BLaER1 (cell line): ENCODE measurements around the gene TCFL5.

ENCODE experiments used
- H3K27ac ChIP-seq: shearing (Covaris generic); formaldehyde crosslinking; 2 replicates; pipeline ENCODE4 v1.8.1; 2022
- H3K27me3 ChIP-seq: shearing (Covaris generic); formaldehyde crosslinking; 2 replicates; pipeline ENCODE4 v1.8.1; 2022
- H3K36me3 ChIP-seq: shearing (Covaris generic); formaldehyde crosslinking; 2 replicates; pipeline ENCODE4 v1.8.1; 2022
- H3K4me1 ChIP-seq: shearing (Covaris generic); formaldehyde crosslinking; 2 replicates; pipeline ENCODE4 v1.8.1; 2022
- H3K4me2 ChIP-seq: shearing (Covaris generic); formaldehyde crosslinking; 2 replicates; pipeline ENCODE4 v1.8.1; 2022
- H3K4me3 ChIP-seq: shearing (Covaris generic); formaldehyde crosslinking; 2 replicates; pipeline ENCODE4 v1.8.1; 2022
- H3K9ac ChIP-seq: shearing (Covaris generic); formaldehyde crosslinking; 2 replicates; pipeline ENCODE4 v1.8.1; 2022
- H3K9me3 ChIP-seq: shearing (Covaris generic); formaldehyde crosslinking; 2 replicates; pipeline ENCODE4 v1.8.1; 2022
- H4K20me1 ChIP-seq: shearing (Covaris generic); formaldehyde crosslinking; 2 replicates; pipeline ENCODE4 v1.8.1; 2022
- Cebpa-rat ChIP-seq: shearing (Covaris generic); IDR thresholded peaks from 2 replicates; pipeline ENCODE4 v1.8.1; 2022

TCFL5 gene

GRCh38 chr20:62881662-62882395 lies 20.2 kb upstream of the TCFL5 start:
- Histone ChIP-seq H3K4me3 (no peak overlapping the region), H3K9ac (no peak overlapping the region), H3K27me3 (no peaks in the 10 kb centered on the region), H4K20me1 (peaks cover 9% of the 10 kb centered on the region; the same call in 1 of the 2 replicates), H3K36me3 (peaks cover 47% of the 10 kb centered on the region), H3K9me3 (no peaks in the 10 kb centered on the region), H3K4me2 (peak overlapping the region; percentile 46), H3K27ac (peak overlapping the region; percentile 35; the same call in 1 of the 2 replicates), H3K4me1 (peaks cover 74% of the 10 kb centered on the region)
- no peak for TF ChIP-seq Cebpa-rat

DNA sequence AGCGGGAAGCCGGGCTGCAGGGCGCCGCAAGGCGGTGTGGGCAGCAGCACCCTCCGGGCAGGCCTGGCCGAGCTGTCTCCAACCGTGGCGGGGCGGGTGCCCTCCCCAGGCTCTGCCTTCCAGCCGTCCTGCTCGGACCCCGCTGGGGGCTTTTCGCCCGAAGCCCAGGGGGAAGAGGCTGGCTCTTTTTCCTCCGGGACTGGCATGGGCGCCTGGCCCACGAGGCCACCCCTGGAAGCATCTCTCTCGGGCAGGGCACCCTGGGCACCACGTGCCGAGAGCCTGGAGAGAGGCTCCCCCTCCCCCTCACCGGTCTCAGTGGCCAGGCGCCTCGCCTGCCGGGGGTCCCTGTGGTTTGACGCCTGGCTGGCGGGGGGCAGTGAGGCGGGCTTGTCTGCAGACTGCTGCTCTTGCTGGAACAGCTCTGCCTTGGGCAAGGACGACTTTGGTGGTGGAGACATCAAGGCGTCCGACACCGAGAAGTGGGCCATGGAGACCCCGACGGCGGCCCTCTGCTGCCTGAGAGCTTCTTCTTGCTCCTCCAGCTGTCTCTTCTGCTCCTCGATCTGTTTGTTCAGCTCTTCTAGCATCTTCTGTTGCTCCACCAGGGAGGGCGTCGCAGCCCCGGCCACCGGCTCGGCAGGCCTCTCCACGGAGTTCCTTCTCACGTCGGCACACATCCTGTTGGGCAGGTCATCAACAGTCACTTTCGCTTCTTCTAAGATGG lies 19.5 kb upstream of the TCFL5 start:
- no peak overlapping the region for H3K9ac ChIP-seq
- no peaks in the 10 kb centered on the region for H3K27me3 ChIP-seq
- H3K9me3 ChIP-seq = no peaks in the 10 kb centered on the region
- H3K27ac ChIP-seq = peak overlapping the region; percentile 35; the same call in 1 of the 2 replicates
- peaks cover 40% of the 10 kb centered on the region for H3K36me3 ChIP-seq
- peak overlapping the region; percentile 46 for H3K4me2 ChIP-seq
- no peak for TF ChIP-seq Cebpa-rat
- peaks cover 9% of the 10 kb centered on the region; the same call in 1 of the 2 replicates for H4K20me1 ChIP-seq
- peaks cover 74% of the 10 kb centered on the region for H3K4me1 ChIP-seq
- H3K4me3 ChIP-seq = no peak overlapping the region

- Histone ChIP-seq H3K27ac (peak overlapping the region; percentile 35; the same call in 1 of the 2 replicates), H3K9ac (no peak overlapping the region), H3K36me3 (peaks cover 33% of the 10 kb centered on the region), H3K4me3 (no peak overlapping the region), H3K27me3 (no peaks in the 10 kb centered on the region), H4K20me1 (peaks cover 9% of the 10 kb centered on the region; the same call in 1 of the 2 replicates), H3K4me1 (peaks cover 75% of the 10 kb centered on the region), H3K9me3 (no peaks in the 10 kb centered on the region), H3K4me2 (peak overlapping the region; percentile 46)
- no peak for TF ChIP-seq Cebpa-rat
Measured at GRCh38 chr20:62880147-62880934, 18.7 kb upstream of the TCFL5 start.

DNA sequence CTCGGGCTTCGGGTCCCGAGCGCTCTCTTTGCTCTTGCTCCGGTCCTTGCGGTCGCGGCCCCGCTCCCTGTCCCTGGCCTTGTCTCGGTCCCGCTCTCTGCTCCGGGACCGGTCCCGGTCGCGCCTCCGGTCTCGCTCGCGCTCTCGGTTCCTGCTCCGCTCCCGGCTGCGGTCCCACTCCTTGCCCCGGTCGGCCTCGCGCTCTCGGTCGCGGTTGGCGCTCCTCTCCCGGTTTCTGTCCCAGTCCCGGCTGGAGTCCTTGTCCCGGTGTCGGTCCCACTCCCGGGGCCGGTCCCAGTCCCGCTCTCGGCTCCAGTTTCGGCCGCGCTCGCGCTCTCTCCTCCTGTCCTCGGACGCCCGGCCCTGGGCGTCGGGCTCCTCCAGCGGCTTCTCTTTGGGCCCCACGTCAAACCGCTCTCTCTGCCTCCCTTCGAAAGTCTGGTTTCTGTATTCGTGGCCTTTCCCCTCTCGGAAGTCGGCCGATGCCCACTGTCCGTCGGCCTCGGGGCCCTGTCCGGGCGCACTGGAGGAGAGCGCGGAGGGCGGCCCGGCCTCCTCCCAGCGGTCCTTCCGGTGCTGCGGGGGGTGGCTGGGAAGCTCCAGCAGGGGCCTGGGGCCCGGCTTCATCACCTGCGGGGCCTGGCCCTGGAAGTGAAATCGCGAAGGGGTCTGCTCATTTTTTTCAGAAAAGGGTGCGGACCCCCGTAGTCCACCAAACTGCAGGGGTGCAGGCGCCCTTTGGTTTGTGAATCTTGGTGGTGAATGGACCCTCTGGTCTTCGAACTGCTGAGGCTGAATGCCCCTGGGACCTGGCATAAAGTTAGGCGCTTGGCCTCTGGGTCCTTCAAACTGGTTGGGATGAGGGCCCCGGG lies 17.9 kb upstream of the TCFL5 start:
- no peak for TF ChIP-seq Cebpa-rat
- H3K27me3 ChIP-seq = no peaks in the 10 kb centered on the region
- peaks cover 33% of the 10 kb centered on the region for H3K36me3 ChIP-seq
- H3K4me2 ChIP-seq = no peak overlapping the region
- peak overlapping the region; percentile 13; the same call in 1 of the 2 replicates for H3K27ac ChIP-seq
- no peak overlapping the region for H3K9ac ChIP-seq
- peaks cover 9% of the 10 kb centered on the region; the same call in 1 of the 2 replicates for H4K20me1 ChIP-seq
- peaks cover 81% of the 10 kb centered on the region for H3K4me1 ChIP-seq
- H3K4me3 ChIP-seq = no peak overlapping the region
- H3K9me3 ChIP-seq = no peaks in the 10 kb centered on the region

GRCh38 chr20:62878244-62879038 lies 16.8 kb upstream of the TCFL5 start:
- Histone ChIP-seq H3K36me3 (peaks cover 33% of the 10 kb centered on the region), H4K20me1 (peaks cover 9% of the 10 kb centered on the region; the same call in 1 of the 2 replicates), H3K4me3 (no peak overlapping the region), H3K4me1 (peaks cover 91% of the 10 kb centered on the region), H3K9ac (0 out of 2 replicates have a peak overlapping the region, but pooled peaks have one; percentile 32), H3K27ac (peak overlapping the region; percentile 86), H3K9me3 (no peaks in the 10 kb centered on the region), H3K4me2 (peak overlapping the region; percentile 87), H3K27me3 (no peaks in the 10 kb centered on the region)
- TF ChIP-seq Cebpa-rat = no peak

DNA sequence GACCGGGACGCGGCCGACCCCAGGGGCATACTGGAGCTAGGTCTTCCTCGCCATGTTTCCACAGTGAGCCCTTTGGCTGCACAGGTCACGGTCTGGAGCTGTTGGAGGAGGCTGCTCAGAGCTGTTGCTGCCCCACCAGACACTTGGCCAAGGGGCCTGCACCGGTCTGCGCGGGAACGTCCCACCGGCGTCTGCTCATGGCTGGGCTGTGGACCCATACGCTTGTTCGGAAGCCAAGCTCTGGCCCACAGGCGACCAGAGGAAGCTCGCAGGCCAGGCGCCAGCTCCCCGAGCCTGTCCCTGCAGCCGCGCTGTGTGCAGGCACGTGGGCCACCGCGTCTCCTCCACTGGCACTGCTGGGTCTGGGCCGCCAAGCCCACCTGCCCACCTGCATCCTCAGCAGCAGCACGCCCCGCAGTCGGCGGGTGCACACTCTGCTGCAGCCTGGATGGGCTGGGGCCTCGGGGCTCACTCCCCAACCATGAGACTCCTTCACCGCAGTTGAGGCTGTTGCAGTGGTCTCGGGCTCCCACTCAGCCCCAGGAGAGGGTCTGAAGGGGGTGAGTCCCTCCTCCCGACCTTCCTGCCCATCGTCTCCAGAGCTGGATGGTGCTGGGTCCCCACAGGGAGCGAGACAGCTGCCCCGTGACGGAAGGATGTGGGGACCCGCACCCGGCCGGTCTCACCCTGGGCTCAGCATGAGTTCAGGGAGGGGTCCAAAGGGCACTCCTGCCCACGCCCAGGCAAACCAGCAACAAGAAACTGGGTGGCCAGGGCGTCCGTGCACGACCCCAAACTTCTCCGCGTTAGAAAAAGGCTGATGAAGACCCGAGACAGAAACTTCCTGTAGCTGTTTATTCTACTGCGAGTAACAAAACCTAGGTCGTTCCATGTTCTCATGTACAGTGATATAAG lies 15.5 kb upstream of the TCFL5 start:
- peaks cover 9% of the 10 kb centered on the region; the same call in 1 of the 2 replicates for H4K20me1 ChIP-seq
- no peaks in the 10 kb centered on the region for H3K27me3 ChIP-seq
- peaks cover 32% of the 10 kb centered on the region for H3K36me3 ChIP-seq
- peak overlapping the region; percentile 87 for H3K4me2 ChIP-seq
- H3K4me3 ChIP-seq = peak overlapping the region; percentile 51
- H3K4me1 ChIP-seq = peaks cover 96% of the 10 kb centered on the region
- no peaks in the 10 kb centered on the region for H3K9me3 ChIP-seq
- no peak for TF ChIP-seq Cebpa-rat
- H3K9ac ChIP-seq = peak overlapping the region; percentile 75
- peak overlapping the region; percentile 86 for H3K27ac ChIP-seq

- Histone ChIP-seq H3K36me3 (peaks cover 26% of the 10 kb centered on the region), H3K9ac (peak overlapping the region; percentile 75), H4K20me1 (peaks cover 9% of the 10 kb centered on the region; the same call in 1 of the 2 replicates), H3K27ac (peak overlapping the region; percentile 86), H3K4me1 (peaks cover 91% of the 10 kb centered on the region), H3K4me2 (peak overlapping the region; percentile 87), H3K27me3 (no peaks in the 10 kb centered on the region), H3K4me3 (peak overlapping the region; percentile 51), H3K9me3 (no peaks in the 10 kb centered on the region)
- TF ChIP-seq Cebpa-rat = no peak
Measured at GRCh38 chr20:62876501-62876901, 14.9 kb upstream of the TCFL5 start.
